Endodermal cell (in vitro differentiated cells): ENCODE results near the gene KIAA0825. TPM values are rescaled to one million over a fixed set of nuclear protein-coding genes. Genes with fewer than 3 reads are reported as not detected.

Experiments
- DNase-seq: peaks from one replicate; pipeline ENCODE4 v3.0.0-alpha.2; 2017
- H3K27ac ChIP-seq: 2 replicates; pipeline ENCODE4 v1.5.1; 2013; ENCODE audit warnings: mild to moderate bottlenecking, low read depth, low read length, moderate library complexity
- H3K27me3 ChIP-seq: 2 replicates; pipeline ENCODE4 v1.6.1; 2013; ENCODE audit warnings: mild to moderate bottlenecking, low read length, moderate library complexity; ENCODE audit not compliant: insufficient read depth, control insufficient read depth, poor library complexity, severe bottlenecking
- H3K36me3 ChIP-seq: 2 replicates; pipeline ENCODE4 v1.7.0; 2013; ENCODE audit warnings: mild to moderate bottlenecking, low read length, moderate library complexity; ENCODE audit not compliant: control insufficient read depth, insufficient read depth
- H3K4me1 ChIP-seq: one replicate; pipeline ENCODE4 v1.7.0; 2013; ENCODE audit warnings: low read length; ENCODE audit not compliant: control insufficient read depth, insufficient read depth
- H3K4me3 ChIP-seq: 2 replicates; pipeline ENCODE4 v1.5.1; 2013; ENCODE audit warnings: mild to moderate bottlenecking, low read length, moderate library complexity
- H3K9ac ChIP-seq: 2 replicates; pipeline ENCODE4 v1.6.1; 2013; ENCODE audit warnings: mild to moderate bottlenecking, low read length, moderate library complexity; ENCODE audit not compliant: poor library complexity, severe bottlenecking; ENCODE audit errors: extremely low read depth
- H3K9me3 ChIP-seq: 2 replicates; pipeline ENCODE4 v1.6.1; 2013; ENCODE audit warnings: mild to moderate bottlenecking, low read length, moderate library complexity; ENCODE audit not compliant: control insufficient read depth
- H3K27ac Mint-ChIP-seq: 2 replicates; pipeline ENCODE4 v1.8.0; 2020; ENCODE audit warnings: mixed read lengths
- H3K27me3 Mint-ChIP-seq: 2 replicates; pipeline ENCODE4 v1.8.0; 2021; ENCODE audit warnings: mild to moderate bottlenecking, mixed read lengths; ENCODE audit not compliant: insufficient read depth
- H3K36me3 Mint-ChIP-seq: 2 replicates; pipeline ENCODE4 v1.8.0; 2020; ENCODE audit warnings: low read depth, mixed read lengths
- H3K4me1 Mint-ChIP-seq: 2 replicates; pipeline ENCODE4 v1.8.0; 2020; ENCODE audit warnings: mixed read lengths
- H3K4me3 Mint-ChIP-seq: 2 replicates; pipeline ENCODE4 v1.8.0; 2020; ENCODE audit warnings: mild to moderate bottlenecking, moderate library complexity, mixed read lengths
- H3K9me3 Mint-ChIP-seq: 2 replicates; pipeline ENCODE4 v1.8.0; 2020; ENCODE audit warnings: mild to moderate bottlenecking, mixed read lengths
- CTCF ChIP-seq: fragments of 200-600 bp; sonication (generic); conservative IDR thresholded peaks from 2 replicates; pipeline ENCODE4 v1.5.0; 2021; ENCODE audit warnings: antibody characterized with exemption, mild to moderate bottlenecking
- WGBS, 2 experiments: methylation state at CpG; one replicate each; pipeline versions ENCODE4 v1.1.5 to v1.1.7; 2013; ENCODE audit warnings: missing lambda C conversion rate in 2 of 2, mixed read lengths in 1 of 2; ENCODE audit not compliant: insufficient coverage in 1 of 2, insufficient read length in 1 of 2; 5-methylcytosine and 5-hydroxymethylcytosine counted together
- total RNA-seq, 2 donors: library from RNA; stranded (reverse); fragmentation: NEBNext Ultra II Directional in 1 of 2; extraction: Animal tissue kit (Norgen Biotek cat#: 25700) in 1 of 2; gene quantifications; 2 replicates in 1 of 2; 3 replicates in 1 of 2; pipeline ENCODE4 v1.2.1, GENCODE V29; 2021

KIAA0825 gene
- total RNA-seq, 2 donors from 2014 or later, result 2.6 to 3.1 TPM

GRCh38 chr5:94239266-94239665 lies 379.1 kb downstream of the KIAA0825 start:
- H3K9me3 ChIP-seq, result peaks cover 24% of the 10 kb centered on the region
- H3K9ac ChIP-seq, result no peak overlapping the region
- H3K27ac Mint-ChIP-seq, result no peak overlapping the region
- peaks cover 21% of the 10 kb centered on the region for H3K9me3 Mint-ChIP-seq
- H3K4me3 ChIP-seq, result no peak overlapping the region
- no peak for DNase-seq
- H3K27ac ChIP-seq, result no peak overlapping the region
- 80 to 90% methylated on average over 1 to 2 of the region's 2 CpGs for WGBS, 2 experiments
- no peak overlapping the region for H3K4me3 Mint-ChIP-seq
- no peak for TF ChIP-seq CTCF
- peaks cover 36% of the 10 kb centered on the region for H3K36me3 Mint-ChIP-seq
- H3K4me1 ChIP-seq, result no peaks in the 10 kb centered on the region
- no peaks in the 10 kb centered on the region for H3K27me3 ChIP-seq
- H3K36me3 ChIP-seq, result peaks cover 13% of the 10 kb centered on the region
- peaks cover 4% of the 10 kb centered on the region for H3K4me1 Mint-ChIP-seq
- H3K27me3 Mint-ChIP-seq, result no peaks in the 10 kb centered on the region

GRCh38 chr5:94234987-94235386 lies 383.4 kb downstream of the KIAA0825 start:
- Mint-ChIP-seq H3K27me3 (no peaks in the 10 kb centered on the region), H3K27ac (no peak overlapping the region), H3K4me3 (no peak overlapping the region), H3K4me1 (no peaks in the 10 kb centered on the region), H3K9me3 (peaks cover 27% of the 10 kb centered on the region), H3K36me3 (peaks cover 46% of the 10 kb centered on the region)
- Histone ChIP-seq H3K9ac (no peak overlapping the region), H3K36me3 (peaks cover 22% of the 10 kb centered on the region), H3K4me1 (no peaks in the 10 kb centered on the region), H3K9me3 (peaks cover 24% of the 10 kb centered on the region), H3K27me3 (no peaks in the 10 kb centered on the region), H3K4me3 (no peak overlapping the region), H3K27ac (no peak overlapping the region)
- no peak for TF ChIP-seq CTCF
- DNase-seq, result no peak
- WGBS, 2 experiments, result 93 to 100% methylated on average over 1 of the region's 1 CpG

- no peaks in the 10 kb centered on the region for H3K27me3 Mint-ChIP-seq
- Histone ChIP-seq H3K4me1 (no peaks in the 10 kb centered on the region), H3K4me3 (no peak overlapping the region), H3K36me3 (peaks cover 8% of the 10 kb centered on the region), H3K9ac (no peak overlapping the region), H3K27me3 (no peaks in the 10 kb centered on the region), H3K27ac (no peak overlapping the region), H3K9me3 (peaks cover 6% of the 10 kb centered on the region)
- no peak overlapping the region for H3K4me3 Mint-ChIP-seq
- peaks cover 16% of the 10 kb centered on the region for H3K36me3 Mint-ChIP-seq
- peaks cover 21% of the 10 kb centered on the region for H3K9me3 Mint-ChIP-seq
- H3K27ac Mint-ChIP-seq, result no peak overlapping the region
- TF ChIP-seq CTCF, result no peak
- peaks cover 5% of the 10 kb centered on the region for H3K4me1 Mint-ChIP-seq
- DNase-seq, result no peak
These were observed 389.6 kb downstream of the KIAA0825 start for GRCh38 chr5:94228791-94229190.
